SK-N-MC (cell line): ENCODE measurements around the gene ARMH4.

Source experiments
- DNase-seq: peaks from one replicate; pipeline ENCODE4 v3.0.0-alpha.2; 2011; ENCODE audit warnings: low read depth, low spot score
- H3K27ac ChIP-seq: fragments of 200-600 bp; sonication (generic); 2 replicates; pipeline ENCODE4 v1.5.1; 2016; ENCODE audit warnings: mixed run types
- H3K36me3 ChIP-seq: fragments of 200-600 bp; sonication (generic); 2 replicates; pipeline ENCODE4 v1.6.1; 2017; ENCODE audit warnings: antibody characterized with exemption, low read length, mixed read lengths; ENCODE audit not compliant: insufficient read depth
- H3K4me3 ChIP-seq: fragments of 200-600 bp; sonication (generic); 2 replicates; pipeline ENCODE4 v1.5.1; 2016
- H3K9ac ChIP-seq: fragments of 200-600 bp; sonication (generic); 2 replicates; pipeline ENCODE4 v1.8.0; 2017; ENCODE audit warnings: mixed run types, mixed read lengths; ENCODE audit not compliant: insufficient read length
- H3K9me3 ChIP-seq: fragments of 200-600 bp; sonication (generic); 2 replicates; pipeline ENCODE4 v1.6.1; 2017; ENCODE audit warnings: low read depth, mild to moderate bottlenecking, antibody characterized with exemption, low read length, moderate library complexity, mixed read lengths
- EZH2 ChIP-seq: fragments of 200-600 bp; sonication (generic); IDR thresholded peaks from one replicate; pipeline ENCODE4 v1.6.1; 2017; ENCODE audit warnings: antibody characterized with exemption
- FOXP2 ChIP-seq: optimal IDR thresholded peaks from 2 replicates; pipeline ENCODE3; 2011; ENCODE audit warnings: mild to moderate bottlenecking, moderate library complexity; ENCODE audit not compliant: insufficient read depth; ENCODE audit errors: extremely low read length, control extremely low read depth
- POLR2AphosphoS5 ChIP-seq: IDR thresholded peaks from 2 replicates; pipeline ENCODE4 v1.6.1; 2012; ENCODE audit warnings: mild to moderate bottlenecking, low read depth, low read length, borderline replicate concordance

The ARMH4 gene, protein sequence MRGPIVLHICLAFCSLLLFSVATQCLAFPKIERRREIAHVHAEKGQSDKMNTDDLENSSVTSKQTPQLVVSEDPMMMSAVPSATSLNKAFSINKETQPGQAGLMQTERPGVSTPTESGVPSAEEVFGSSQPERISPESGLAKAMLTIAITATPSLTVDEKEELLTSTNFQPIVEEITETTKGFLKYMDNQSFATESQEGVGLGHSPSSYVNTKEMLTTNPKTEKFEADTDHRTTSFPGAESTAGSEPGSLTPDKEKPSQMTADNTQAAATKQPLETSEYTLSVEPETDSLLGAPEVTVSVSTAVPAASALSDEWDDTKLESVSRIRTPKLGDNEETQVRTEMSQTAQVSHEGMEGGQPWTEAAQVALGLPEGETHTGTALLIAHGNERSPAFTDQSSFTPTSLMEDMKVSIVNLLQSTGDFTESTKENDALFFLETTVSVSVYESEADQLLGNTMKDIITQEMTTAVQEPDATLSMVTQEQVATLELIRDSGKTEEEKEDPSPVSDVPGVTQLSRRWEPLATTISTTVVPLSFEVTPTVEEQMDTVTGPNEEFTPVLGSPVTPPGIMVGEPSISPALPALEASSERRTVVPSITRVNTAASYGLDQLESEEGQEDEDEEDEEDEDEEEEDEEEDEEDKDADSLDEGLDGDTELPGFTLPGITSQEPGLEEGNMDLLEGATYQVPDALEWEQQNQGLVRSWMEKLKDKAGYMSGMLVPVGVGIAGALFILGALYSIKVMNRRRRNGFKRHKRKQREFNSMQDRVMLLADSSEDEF

DNA sequence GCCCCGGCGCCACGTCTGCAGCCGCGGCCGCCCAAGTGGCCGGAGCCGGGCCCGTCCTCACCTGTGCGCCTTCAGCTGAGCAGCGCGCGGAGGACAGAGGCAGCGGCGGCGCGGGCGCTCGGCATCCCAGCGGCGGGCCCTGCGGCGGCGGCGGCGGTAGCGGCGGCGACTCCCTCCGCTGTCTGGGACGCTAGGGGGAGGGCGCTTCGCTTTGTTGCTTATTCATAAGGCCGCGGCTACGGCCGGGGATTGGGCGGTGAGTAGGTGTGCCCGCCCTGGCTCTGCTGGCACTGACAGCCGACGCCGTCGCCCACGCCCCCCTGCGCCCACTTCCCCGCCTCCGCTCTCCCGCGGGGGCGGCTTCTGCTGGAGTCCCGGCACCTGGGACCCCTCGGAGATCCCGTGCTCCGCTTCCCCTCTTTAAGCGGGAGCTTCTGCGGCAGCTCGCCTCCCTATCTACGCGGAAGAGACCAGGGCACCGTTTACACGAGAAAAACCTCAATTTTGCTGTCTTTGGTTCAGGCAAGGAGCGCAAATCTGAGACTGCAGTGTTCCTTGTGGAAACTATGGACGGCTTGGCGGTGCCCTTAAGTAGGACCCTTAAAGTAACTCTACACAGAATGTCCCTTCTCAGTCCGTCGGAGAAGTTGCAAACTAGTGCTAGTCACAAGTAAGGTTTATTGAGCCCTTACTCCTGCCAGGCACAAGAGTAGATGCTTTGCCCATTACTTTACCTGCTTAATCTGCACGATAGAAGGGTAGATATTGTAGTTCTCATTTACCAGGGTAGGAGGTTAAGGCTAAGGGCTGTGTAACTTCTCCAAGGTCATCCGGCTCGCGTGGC is at the start of gene ARMH4:
Gene ARMH4 (minus strand): TSS at position 200 of the 844 bp plus-strand sequence. CDS start 12,855 bp downstream, outside the sequence.
- Histone ChIP-seq H3K9me3 (no peaks in the 10 kb centered on the region), H3K36me3 (no peaks in the 10 kb centered on the region), H3K27ac (no peak within 1 kb of the TSS), H3K4me3 (peak within 1 kb of the TSS; percentile 83), H3K9ac (peak within 1 kb of the TSS; percentile 59)
- DNase-seq: no peak
- TF ChIP-seq POLR2AphosphoS5 (no peak), FOXP2 (no peak), EZH2 (no peak)

DNA sequence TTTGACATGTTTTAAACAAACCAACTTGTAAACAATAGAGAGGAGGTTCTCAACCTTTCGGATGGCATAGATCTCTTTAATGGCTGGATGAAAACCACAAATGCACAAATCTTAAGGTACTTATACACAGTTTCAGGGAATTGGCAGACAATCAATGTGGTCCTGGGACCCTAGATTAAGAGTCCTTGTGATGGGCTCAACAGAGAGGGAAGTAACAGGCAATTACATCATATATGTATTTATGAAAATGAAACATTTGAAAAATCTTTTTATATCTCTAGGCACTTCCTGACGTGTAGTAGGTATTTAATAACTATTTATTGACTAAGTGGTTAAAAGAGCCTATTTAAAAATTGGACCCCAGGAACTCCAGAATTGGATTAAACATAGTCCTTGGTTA is 48.8 kb upstream of the ARMH4 start:
- peaks cover 16% of the 10 kb centered on the region for H3K36me3 ChIP-seq
- peak overlapping the region; percentile 82 for H3K9ac ChIP-seq
- no peak for TF ChIP-seq POLR2AphosphoS5
- TF ChIP-seq FOXP2: no peak
- TF ChIP-seq EZH2: no peak
- DNase-seq: no peak
- peak overlapping the region; percentile 89 for H3K4me3 ChIP-seq
- no peak overlapping the region for H3K27ac ChIP-seq
- no peaks in the 10 kb centered on the region for H3K9me3 ChIP-seq

DNA sequence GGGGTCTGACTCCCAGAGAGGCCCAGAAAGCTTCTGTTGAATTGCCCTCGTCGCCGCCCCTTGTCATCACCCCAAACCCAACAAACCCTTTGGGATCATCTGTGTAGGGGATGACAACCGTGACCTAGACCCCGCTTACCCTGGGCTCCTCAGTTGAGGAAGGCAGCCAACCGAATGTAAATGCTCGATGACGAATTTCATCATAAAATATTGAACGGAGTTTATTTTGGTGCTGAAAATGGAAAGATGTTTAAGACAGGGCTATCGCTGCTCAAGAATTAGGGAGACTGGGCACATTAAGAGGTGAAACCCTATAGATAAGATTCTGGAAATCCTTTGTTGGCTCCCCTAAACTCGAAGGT is 48.4 kb upstream of the ARMH4 start:
- peaks cover 16% of the 10 kb centered on the region for H3K36me3 ChIP-seq
- H3K27ac ChIP-seq: no peak overlapping the region
- H3K9ac ChIP-seq: peak overlapping the region; percentile 82
- DNase-seq: no peak
- H3K4me3 ChIP-seq: peak overlapping the region; percentile 89
- H3K9me3 ChIP-seq: no peaks in the 10 kb centered on the region
- no peak for TF ChIP-seq FOXP2
- TF ChIP-seq EZH2: no peak
- TF ChIP-seq POLR2AphosphoS5: no peak

DNA sequence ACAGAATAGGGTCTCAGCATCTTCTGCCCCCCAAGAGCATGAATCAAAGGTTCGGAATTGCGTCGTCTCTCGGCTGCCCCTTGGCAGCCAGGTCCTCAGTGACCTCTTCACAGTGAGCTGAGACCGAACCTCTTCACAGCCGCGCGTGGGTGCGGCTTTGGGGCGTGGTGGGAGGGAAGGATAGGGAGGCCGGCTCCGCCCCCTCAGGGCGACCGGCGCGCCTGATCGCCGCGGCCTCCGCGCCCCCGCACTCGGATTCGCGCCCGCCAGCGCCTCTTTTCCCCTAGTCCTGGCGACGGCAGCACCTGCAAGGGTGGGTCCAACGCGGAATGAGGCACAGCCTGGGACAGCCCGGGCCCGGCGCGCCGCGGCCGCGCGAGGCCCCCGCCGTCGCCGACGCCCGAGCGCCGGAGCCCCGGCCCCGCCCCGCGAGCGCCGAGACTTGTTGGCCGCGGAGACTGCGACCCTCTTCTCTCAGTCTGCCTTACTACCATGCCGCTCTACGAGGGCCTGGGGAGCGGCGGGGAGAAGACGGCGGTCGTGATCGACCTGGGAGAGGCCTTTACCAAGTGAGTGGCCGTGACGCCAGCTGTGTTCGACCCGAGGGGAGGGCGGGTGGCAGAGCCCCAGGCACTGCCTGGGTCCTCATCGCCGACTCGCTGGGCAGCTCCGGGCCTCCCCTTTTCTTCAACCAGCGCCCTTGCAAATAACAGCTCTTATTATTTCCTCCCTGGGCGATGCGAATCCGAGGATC is 47.9 kb upstream of the ARMH4 start, which contains the start of gene ACTR10:
Gene ACTR10 (plus strand): TSS at position 424 of the 754 bp plus-strand sequence. CDS start 69 bp downstream, at position 493.
- DNase-seq: no peak
- H3K27ac ChIP-seq: peak within 1 kb of the TSS; percentile 86
- peak within 1 kb of the TSS; percentile 82 for H3K9ac ChIP-seq
- peak; percentile 82 for TF ChIP-seq POLR2AphosphoS5
- TF ChIP-seq FOXP2: no peak
- no peak for TF ChIP-seq EZH2
- H3K9me3 ChIP-seq: no peaks in the 10 kb centered on the region
- H3K4me3 ChIP-seq: peak within 1 kb of the TSS; percentile 89
- H3K36me3 ChIP-seq: peaks cover 16% of the 10 kb centered on the region

DNA sequence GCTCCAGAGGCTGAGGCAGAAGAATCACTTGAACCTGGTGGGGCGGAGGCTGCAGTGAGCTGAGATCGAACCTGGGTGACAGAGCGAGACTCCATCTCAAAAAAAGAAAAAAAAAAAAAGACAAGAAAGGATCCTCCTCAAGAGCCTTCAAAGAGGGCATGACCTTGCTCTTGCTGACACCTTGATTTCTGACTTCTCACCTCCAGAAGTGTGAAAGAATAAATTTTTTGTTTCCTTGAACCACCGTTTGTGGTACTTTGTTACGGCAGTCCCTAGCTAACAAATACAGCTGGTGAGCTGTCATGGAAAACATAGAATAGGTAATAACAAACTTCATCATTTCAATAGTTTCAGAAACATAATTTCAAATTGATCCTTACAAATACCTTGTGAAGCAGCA is 46.1 kb upstream of the ARMH4 start:
- H3K9me3 ChIP-seq: no peaks in the 10 kb centered on the region
- peaks cover 3% of the 10 kb centered on the region for H3K36me3 ChIP-seq
- no peak overlapping the region for H3K4me3 ChIP-seq
- TF ChIP-seq POLR2AphosphoS5: no peak
- TF ChIP-seq EZH2: no peak
- no peak for TF ChIP-seq FOXP2
- no peak overlapping the region for H3K9ac ChIP-seq
- no peak for DNase-seq
- H3K27ac ChIP-seq: no peak overlapping the region

DNA sequence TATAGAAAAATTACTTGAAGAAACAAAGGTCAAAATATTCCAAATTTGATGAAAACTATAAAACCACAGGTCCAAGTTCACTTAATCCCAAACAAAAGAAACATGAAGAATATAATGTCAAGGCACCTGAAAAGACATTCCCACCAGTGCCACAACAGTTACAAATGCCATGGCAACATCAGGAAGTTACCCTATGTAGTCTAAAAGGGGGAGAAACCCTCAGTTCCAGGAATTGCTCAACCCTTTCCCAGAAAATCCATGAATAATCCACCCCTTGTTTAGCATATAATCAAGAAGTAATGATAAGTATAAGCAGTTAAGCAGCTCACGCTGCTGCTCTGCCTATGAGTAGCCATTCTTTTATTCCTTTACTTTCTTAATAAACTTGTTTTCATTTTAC is 44.2 kb upstream of the ARMH4 start:
- Histone ChIP-seq H3K27ac (no peak overlapping the region), H3K36me3 (no peaks in the 10 kb centered on the region), H3K9me3 (no peaks in the 10 kb centered on the region), H3K9ac (no peak overlapping the region), H3K4me3 (no peak overlapping the region)
- no peak for DNase-seq
- no peak for TF ChIP-seq POLR2AphosphoS5
- no peak for TF ChIP-seq FOXP2
- no peak for TF ChIP-seq EZH2

DNA sequence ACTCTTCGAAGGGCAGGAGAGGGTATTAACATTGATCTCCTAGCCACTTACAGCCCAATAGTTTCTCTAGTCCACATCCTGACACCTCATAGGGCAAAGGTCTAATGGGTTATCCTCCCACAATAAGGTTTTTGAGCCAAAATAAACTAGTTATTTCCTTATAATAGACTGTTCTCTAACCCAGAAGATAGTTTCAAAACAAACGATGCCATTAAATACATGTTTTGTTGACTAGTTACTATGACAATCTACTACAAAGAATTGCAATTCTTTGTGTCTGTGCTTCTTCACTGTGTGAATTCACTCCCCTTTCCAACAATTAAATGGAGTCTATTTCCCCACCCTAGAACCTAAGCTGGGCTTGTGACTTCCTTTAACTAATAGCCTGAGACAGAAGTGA is 41.5 kb upstream of the ARMH4 start:
- H3K27ac ChIP-seq: no peak overlapping the region
- TF ChIP-seq POLR2AphosphoS5 (no peak), FOXP2 (no peak), EZH2 (no peak)
- H3K9ac ChIP-seq: no peak overlapping the region
- H3K4me3 ChIP-seq: no peak overlapping the region
- no peaks in the 10 kb centered on the region for H3K9me3 ChIP-seq
- DNase-seq: no peak
- H3K36me3 ChIP-seq: no peaks in the 10 kb centered on the region
